Stimulated activated naive CD8-positive, alpha-beta T cell treated with anti-CD3 and anti-CD28 coated beads, Interleukin-15, amount 100 ng/mL, for 72 hours (primary cell): ENCODE results near the gene PSMD6.

Experiments used
- ATAC-seq: fragments of 150-1000 bp; cut with Tn5 transposase; 2 replicates; pipeline ENCODE4 v1.10.0; 2021; ENCODE audit warnings: mild to moderate bottlenecking, moderate library complexity
- DNase-seq, 2 donors: peaks; one replicate each; pipeline ENCODE4 v3.0.0; 2021 to 2022
- H3K27ac Mint-ChIP-seq, 2 donors: one replicate each; pipeline ENCODE4 v1.8.0; 2022; ENCODE audit warnings: mild to moderate bottlenecking in 2 of 2, mixed read lengths in 2 of 2, moderate library complexity in 2 of 2
- H3K27me3 Mint-ChIP-seq: one replicate; pipeline ENCODE4 v1.8.0; 2022; ENCODE audit warnings: mixed read lengths
- H3K4me1 Mint-ChIP-seq: one replicate; pipeline ENCODE4 v1.8.0; 2022; ENCODE audit warnings: mild to moderate bottlenecking, mixed read lengths
- H3K4me3 Mint-ChIP-seq, 2 donors: one replicate each; pipeline ENCODE4 v1.8.0; 2022; ENCODE audit warnings: mild to moderate bottlenecking in 2 of 2, mixed read lengths in 2 of 2, moderate library complexity in 1 of 2
- H3K9me3 Mint-ChIP-seq, 2 donors: one replicate each; pipeline ENCODE4 v1.8.0; 2022; ENCODE audit warnings: mixed read lengths in 2 of 2

Gene PSMD6

DNA sequence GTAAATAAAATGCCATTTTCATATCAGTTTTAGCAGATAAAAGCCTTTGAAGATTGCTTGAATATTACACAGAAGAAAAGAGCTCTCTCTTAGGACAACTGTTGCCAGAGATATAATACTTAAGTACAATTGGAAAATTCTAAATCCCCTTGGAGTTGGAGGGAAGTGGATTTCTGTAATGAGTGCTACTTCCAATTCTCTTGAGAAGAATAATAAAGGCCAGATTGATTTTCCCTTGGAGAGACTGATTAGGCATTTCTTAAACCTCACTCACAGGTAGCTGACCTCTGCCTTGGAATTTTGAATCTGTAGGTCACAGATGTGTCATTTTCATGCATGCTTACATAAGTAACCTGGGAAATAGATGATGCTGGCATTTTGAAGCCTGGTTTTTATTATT is 29.8 kb upstream of the PSMD6 start:
- DNase-seq = no peak
- Mint-ChIP-seq H3K9me3 (no peaks in the 10 kb centered on the region), H3K4me3 (no peak overlapping the region), H3K4me1 (peaks cover 10% of the 10 kb centered on the region), H3K27me3 (peaks cover 41% of the 10 kb centered on the region), H3K27ac (no peak overlapping the region)
- no peak for ATAC-seq

DNA sequence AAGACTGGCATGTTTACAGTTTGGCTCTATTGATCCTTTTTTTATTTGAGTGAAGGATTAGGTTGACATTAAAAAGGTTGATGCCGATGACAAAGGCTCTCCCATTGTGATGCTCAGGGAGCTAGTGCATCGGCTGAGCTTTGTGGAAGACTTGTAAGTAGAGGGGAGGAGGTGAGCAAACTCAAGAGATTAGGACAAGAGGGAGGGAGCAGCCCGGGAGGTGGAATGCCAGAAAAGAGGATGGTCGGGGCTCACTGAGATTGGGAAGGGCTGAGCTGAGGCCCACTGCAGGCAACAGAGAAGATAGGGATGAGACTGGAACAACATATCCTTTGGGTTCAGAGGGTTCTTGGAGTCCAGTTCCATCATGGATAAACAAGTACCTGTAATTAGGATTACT is 26.5 kb upstream of the PSMD6 start:
- no peak for ATAC-seq
- peaks cover 11% of the 10 kb centered on the region for H3K4me1 Mint-ChIP-seq
- H3K27me3 Mint-ChIP-seq = peaks cover 33% of the 10 kb centered on the region
- no peak overlapping the region for H3K4me3 Mint-ChIP-seq
- DNase-seq = no peak
- no peak overlapping the region for H3K27ac Mint-ChIP-seq
- H3K9me3 Mint-ChIP-seq = no peaks in the 10 kb centered on the region

DNA sequence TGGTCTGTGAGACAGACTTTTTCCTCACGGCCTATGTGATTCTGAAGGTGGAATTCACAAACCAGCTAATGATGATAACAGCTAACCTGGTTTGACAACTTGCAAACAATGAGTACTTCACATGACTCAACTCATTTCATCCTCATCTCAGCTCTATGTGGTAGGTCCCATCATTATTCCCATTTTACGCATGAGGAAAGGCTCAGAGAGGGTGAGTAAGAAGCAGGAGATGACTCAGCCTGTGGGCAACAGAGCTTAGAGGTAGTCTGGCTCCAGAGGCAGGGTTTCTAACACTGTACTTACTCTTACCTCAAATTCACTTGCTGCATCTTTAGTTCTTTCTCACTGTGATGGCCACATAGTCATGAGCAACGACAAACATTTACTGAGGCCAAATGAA is 25.8 kb upstream of the PSMD6 start:
- DNase-seq (no peak), ATAC-seq (peak; percentile 65)
- Mint-ChIP-seq H3K4me3 (no peak overlapping the region), H3K27me3 (peaks cover 37% of the 10 kb centered on the region), H3K4me1 (peaks cover 11% of the 10 kb centered on the region), H3K27ac (no peak overlapping the region), H3K9me3 (no peaks in the 10 kb centered on the region)

DNA sequence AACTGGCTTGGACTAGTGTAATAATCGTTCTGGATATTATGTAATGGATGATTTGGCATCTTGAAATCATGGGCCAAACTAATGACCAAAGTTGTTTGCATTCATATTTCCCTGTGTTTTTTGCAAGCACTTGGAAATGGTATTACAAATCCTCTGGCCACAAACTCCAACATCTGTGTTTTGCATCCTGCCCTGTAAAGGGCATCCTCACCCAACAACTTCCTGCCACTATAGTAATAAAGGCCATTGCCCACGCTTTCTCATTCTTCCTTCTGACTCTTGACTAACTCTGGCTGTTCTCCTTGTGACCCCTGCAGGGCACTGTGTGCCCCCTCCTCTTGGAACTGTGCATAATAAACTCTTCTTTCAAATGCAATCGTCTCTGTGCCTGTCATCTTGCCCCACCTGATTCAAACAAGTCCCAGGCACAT is 25.4 kb upstream of the PSMD6 start:
- H3K27me3 Mint-ChIP-seq = peaks cover 42% of the 10 kb centered on the region
- DNase-seq = peak in 1 of 2 donors; percentile 18
- peak; percentile 82 for ATAC-seq

DNA sequence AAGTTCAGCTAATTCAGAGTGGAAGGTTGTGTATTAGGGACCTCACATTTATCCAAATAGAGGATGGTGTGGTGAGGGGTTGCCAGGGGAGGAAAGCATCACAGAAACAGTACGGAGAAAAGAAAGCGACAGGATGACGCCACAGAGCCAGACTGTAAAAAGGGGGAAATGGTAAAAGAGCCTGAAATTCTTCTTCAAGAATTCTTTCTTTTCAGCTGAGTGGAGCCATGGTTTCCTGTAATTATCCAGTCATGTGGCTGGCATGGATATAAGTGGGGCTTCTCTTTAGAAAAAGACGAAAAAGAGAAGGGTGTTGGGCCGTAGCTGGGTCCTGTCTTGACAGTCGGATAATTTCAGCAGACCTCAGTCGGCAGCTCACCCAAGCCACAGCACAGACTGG is 24.5 kb upstream of the PSMD6 start:
- no peak overlapping the region for H3K4me3 Mint-ChIP-seq
- H3K27ac Mint-ChIP-seq = no peak overlapping the region
- DNase-seq (no peak), ATAC-seq (no peak)
- no peaks in the 10 kb centered on the region for H3K9me3 Mint-ChIP-seq
- H3K27me3 Mint-ChIP-seq = peaks cover 44% of the 10 kb centered on the region
- H3K4me1 Mint-ChIP-seq = peaks cover 11% of the 10 kb centered on the region

More for the DNA sequence above, 25.4 kb upstream of the PSMD6 start:
- Mint-ChIP-seq H3K4me3 (no peak overlapping the region), H3K9me3 (no peaks in the 10 kb centered on the region), H3K4me1 (peaks cover 11% of the 10 kb centered on the region), H3K27ac (no peak overlapping the region)

DNA sequence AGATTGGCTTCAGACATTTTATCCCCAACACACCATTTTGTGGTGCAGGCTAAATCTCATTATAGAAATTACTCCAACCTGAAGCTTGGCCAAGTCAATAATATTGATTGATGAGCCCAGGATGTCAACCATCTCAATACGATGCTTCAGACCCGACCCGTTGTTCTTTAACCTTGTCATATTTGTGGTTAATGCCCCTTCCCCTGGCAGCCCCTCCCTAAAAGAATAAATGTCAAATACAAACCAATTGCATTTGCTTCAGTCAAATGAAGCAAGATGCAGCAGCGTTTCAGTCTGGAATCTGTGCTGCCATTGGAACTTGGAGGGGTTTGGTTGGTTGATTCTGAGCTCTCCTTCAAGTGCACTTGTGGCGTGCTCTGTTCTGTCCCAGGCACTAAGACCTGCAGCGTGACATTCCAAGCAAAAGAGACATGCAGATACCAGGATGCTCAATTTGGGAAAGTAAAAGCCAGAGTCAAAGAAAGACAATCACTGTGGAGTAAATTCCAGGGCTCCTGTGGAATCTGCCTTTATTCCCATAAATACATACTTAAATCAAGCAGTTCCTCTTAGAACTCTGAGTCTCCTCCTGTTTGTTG is 23.8 kb upstream of the PSMD6 start:
- H3K9me3 Mint-ChIP-seq = no peaks in the 10 kb centered on the region
- DNase-seq (no peak), ATAC-seq (no peak)
- H3K4me1 Mint-ChIP-seq = peaks cover 11% of the 10 kb centered on the region
- peaks cover 46% of the 10 kb centered on the region for H3K27me3 Mint-ChIP-seq
- no peak overlapping the region for H3K27ac Mint-ChIP-seq
- no peak overlapping the region for H3K4me3 Mint-ChIP-seq

DNA sequence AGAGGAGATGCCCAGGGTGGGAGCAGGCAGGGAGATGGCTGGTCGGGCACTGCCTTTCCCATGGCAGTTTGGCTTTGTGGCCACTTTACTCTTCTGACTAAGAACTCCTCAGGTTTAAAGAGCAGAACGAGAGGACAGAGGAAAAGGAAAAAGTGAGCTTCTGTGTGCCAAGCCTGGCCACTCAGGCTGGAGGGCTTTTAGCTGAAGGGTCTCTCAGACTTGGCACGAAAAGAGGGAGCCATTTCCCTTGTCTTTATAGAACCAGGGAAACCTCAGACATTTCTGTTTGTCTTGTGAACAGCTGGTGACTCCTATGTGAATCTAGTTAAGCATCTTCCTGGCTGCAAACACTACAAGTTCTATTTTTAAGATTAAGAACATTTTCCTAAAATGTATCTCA is 23.3 kb upstream of the PSMD6 start:
- ATAC-seq (no peak), DNase-seq (no peak)
- no peaks in the 10 kb centered on the region for H3K9me3 Mint-ChIP-seq
- H3K4me1 Mint-ChIP-seq = peaks cover 11% of the 10 kb centered on the region
- H3K4me3 Mint-ChIP-seq = no peak overlapping the region
- peaks cover 51% of the 10 kb centered on the region for H3K27me3 Mint-ChIP-seq
- H3K27ac Mint-ChIP-seq = no peak overlapping the region

DNA sequence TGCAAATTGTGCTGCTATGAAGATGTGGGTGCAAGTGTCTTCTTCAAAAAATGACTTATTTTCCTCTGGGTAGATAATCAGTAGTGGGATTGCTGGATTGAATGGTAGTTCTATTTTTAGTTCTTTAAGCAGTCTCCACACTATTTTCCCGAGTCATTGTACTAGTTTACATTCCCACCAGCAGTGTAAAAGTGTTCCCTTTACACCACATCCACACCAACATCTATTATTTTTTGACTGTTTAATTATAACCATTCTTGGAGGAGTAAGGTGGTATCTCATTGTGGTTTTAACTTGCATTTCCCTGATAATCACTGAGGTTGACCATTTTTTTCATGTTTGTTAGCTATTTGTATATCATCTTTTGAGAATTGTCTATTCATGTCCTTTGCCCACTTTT is 19.7 kb upstream of the PSMD6 start:
- H3K27ac Mint-ChIP-seq = no peak overlapping the region
- DNase-seq = no peak
- peaks cover 41% of the 10 kb centered on the region for H3K27me3 Mint-ChIP-seq
- ATAC-seq = no peak
- H3K4me3 Mint-ChIP-seq = no peak overlapping the region
- no peaks in the 10 kb centered on the region for H3K4me1 Mint-ChIP-seq
- H3K9me3 Mint-ChIP-seq = no peaks in the 10 kb centered on the region

DNA sequence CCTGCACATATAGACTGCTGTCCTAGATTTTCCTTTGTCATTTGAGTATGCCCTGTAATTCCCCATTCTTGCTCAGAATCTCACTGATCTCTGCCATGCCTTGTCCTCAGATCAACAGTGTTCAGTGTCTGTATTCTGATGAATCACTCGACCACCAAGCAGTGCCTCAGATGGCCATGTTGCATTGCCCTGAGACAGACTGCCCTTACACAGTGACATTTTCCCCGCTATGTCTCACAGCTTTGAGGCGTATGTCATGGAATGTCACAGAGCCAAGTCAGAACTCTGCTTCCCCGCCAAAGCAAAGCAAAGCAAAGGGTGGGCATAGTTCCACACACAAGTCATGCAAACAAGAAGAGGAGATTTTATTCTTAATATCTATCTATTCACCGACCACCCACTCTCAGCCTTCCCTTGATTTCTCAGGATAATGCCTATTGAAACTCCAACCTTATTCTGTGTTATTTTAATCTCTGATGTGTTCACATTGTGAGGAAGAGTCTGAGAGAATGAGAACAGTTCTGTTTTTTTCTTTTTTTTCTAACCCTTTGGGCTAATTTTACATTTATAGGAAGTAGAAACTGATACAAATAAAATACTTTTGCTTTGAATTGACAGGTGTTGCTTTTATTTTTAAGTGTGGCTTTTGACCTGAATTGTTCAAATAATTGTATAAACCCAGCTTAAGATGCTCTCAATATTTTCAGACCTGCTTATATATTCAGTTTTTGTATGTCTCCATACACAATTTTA is 16.9 kb upstream of the PSMD6 start:
- Mint-ChIP-seq H3K27me3 (peaks cover 32% of the 10 kb centered on the region), H3K9me3 (no peaks in the 10 kb centered on the region), H3K27ac (no peak overlapping the region), H3K4me1 (no peaks in the 10 kb centered on the region), H3K4me3 (no peak overlapping the region)
- ATAC-seq (no peak), DNase-seq (no peak)

DNA sequence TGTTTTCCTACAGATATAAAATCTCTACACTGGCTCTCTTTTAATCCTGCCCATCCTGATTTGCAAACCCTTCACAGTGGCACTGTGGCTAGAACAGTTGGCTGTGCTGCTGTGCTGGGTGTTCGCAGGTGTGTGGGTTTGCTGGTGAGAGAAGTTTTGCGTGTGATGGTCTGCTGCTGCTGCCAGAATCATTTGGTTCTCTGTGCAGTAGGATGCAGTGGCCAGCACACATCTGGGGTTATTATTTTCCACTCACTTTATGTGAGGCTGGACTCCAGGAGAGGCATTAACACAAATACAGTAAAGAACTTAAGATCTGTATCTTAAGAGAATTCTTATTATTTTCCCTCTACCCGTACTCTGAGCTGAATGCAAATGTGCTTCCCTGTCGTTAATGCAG is 16.0 kb upstream of the PSMD6 start:
- no peak overlapping the region for H3K4me3 Mint-ChIP-seq
- no peak for ATAC-seq
- H3K9me3 Mint-ChIP-seq = peaks cover 0 to 2% of the 10 kb centered on the region in 2 donors
- peaks cover 29% of the 10 kb centered on the region for H3K27me3 Mint-ChIP-seq
- no peak for DNase-seq
- no peaks in the 10 kb centered on the region for H3K4me1 Mint-ChIP-seq
- H3K27ac Mint-ChIP-seq = no peak overlapping the region

DNA sequence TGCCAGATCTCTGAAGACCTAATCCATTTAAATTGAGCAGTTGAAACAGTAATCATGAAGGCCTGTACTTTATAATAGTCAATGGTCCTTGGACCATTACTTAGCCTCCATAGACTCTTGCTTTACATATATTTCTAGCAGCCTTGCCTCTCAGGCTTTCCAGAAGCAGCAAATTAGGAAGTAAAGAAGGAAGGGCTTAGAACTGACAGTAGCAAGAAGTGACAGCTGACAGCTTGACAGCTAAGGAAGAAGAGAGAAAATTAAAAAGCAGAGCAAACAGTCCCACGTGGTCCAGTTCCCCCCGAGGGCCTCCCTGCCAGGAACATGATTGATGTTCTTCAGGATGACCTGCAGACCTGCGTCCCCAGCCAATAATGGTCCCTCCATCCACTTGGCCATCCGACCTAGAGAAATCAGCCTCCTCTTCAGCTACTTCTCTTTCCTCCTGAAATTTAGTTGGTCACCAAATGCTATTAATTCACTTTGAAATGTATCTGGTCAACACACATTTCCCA is 15.0 kb upstream of the PSMD6 start:
- Mint-ChIP-seq H3K27me3 (peaks cover 20% of the 10 kb centered on the region), H3K9me3 (peaks cover 0 to 5% of the 10 kb centered on the region in 2 donors), H3K27ac (no peak overlapping the region), H3K4me3 (no peak overlapping the region), H3K4me1 (no peaks in the 10 kb centered on the region)
- DNase-seq (no peak), ATAC-seq (no peak)

DNA sequence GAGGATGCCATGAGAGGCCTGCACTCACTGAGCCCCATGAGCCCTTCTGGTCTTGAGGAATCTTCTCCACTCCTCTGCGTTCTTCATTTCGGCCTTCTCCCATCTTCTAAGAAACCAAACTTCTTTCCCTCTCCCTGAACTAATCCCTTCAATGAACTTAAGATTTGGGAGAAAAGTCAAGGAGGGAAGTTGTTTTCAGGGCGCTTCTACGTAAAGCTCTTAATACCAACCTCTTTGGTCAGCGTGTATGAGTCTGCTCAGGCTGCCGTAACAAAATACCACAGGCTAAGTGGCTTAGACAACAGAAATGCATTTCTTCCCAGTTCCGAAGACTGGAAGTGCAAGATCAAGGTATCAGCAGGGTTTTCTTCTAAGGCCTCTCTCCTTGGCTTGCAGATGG is 13.8 kb upstream of the PSMD6 start:
- Mint-ChIP-seq H3K27ac (no peak overlapping the region), H3K4me3 (no peak overlapping the region), H3K27me3 (peaks cover 22% of the 10 kb centered on the region), H3K4me1 (no peaks in the 10 kb centered on the region), H3K9me3 (peaks cover 0 to 5% of the 10 kb centered on the region in 2 donors)
- DNase-seq = no peak
- no peak for ATAC-seq

DNA sequence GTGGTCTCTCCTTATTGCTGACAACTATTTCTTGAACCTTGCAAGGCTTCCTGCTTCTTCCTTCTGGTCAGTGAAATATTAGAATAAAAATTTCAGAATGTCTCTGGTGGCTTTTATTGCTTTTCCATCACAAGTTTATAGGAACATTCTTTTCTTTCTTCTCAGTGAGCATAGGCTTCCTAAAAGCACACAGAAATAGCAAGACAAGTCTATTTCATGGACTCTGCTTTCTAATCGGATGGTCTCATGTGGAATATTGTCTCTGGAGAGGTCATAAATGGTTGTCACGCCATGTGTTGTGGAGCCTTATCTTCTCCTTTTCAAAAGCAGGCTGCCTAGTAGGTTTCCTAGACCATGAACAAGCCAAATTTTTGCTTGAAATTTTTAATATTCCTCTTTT is 9.8 kb upstream of the PSMD6 start:
- H3K27me3 Mint-ChIP-seq = peaks cover 40% of the 10 kb centered on the region
- H3K4me1 Mint-ChIP-seq = peaks cover 6% of the 10 kb centered on the region
- H3K27ac Mint-ChIP-seq = no peak overlapping the region
- ATAC-seq = no peak
- no peak for DNase-seq
- H3K4me3 Mint-ChIP-seq = no peak overlapping the region
- peaks cover 0 to 5% of the 10 kb centered on the region in 2 donors for H3K9me3 Mint-ChIP-seq

DNA sequence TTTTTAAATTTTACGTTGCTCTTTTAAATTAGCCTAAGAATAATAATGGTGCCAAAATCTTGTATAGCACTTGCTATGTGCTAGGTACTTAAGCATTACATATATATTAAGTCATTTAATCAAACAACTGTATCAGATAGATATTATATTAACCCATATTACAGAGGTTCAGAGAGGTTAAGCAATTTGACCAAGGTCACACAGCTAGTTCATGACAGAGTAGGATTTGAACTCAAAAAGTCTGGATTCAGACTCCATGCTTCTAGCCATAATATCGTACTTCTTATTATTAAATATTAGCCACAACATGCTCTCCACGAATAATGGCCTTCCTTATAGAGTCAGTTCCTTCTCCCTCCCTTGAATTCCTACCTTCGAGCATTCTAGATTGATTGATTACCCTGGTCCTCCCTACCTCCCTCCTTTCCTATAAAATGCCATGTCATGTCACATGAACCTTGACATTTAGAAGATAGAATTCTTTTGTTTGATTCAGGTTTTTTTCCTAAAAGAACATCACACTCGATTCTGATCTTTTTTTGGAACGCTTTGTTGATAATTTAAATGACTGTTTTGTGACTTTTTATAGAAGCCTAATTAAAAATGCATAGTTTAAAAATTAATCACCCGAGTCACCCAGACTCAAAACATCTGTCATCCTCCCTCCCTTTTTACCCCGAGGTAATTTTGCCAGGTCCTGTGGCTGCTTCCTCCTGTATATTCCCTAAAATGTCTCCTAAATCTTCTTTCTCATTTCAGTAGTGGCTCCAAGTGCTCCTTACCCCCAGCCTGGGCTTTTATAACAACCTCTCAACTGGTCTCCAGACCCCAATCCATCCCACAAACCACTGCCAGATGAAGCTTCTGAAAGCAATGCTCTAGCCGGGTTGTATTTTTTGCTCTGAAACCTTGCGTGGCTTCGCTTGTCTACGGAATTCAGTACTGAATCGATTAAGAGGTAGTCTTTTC is 8.5 kb upstream of the PSMD6 start:
- no peak for ATAC-seq
- DNase-seq = no peak
- peaks cover 0 to 5% of the 10 kb centered on the region in 2 donors for H3K9me3 Mint-ChIP-seq
- H3K27me3 Mint-ChIP-seq = peaks cover 46% of the 10 kb centered on the region
- peaks cover 6% of the 10 kb centered on the region for H3K4me1 Mint-ChIP-seq
- no peak overlapping the region for H3K27ac Mint-ChIP-seq
- H3K4me3 Mint-ChIP-seq = no peak overlapping the region

DNA sequence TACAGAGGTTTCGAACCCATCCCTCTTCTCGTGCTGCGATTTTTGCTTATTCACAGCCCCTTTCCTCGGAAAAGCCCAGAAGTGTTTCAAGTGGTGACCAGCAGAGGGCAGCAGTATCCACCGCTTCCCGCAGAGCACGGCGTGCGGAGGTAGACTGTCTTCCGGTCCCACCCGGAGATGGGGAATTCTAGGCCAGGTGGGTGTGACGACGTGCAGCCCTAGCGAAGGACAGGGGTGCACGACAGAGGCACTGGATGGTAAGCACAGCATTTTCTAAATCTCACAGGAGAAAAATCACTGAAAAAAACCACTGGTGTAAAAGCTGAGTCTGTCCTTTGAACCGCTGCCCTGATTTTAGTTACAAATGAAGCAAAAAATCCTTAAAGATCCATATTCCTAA is 7.4 kb upstream of the PSMD6 start:
- ATAC-seq (peak; percentile 99), DNase-seq (peak; percentile 70 to 78)
- peak overlapping the region in 1 of 2 donors; percentile 72 for H3K27ac Mint-ChIP-seq
- peaks cover 6% of the 10 kb centered on the region for H3K4me1 Mint-ChIP-seq
- H3K9me3 Mint-ChIP-seq = peaks cover 0 to 5% of the 10 kb centered on the region in 2 donors
- peaks cover 38% of the 10 kb centered on the region for H3K27me3 Mint-ChIP-seq
- peak overlapping the region; percentile 73 to 79 for H3K4me3 Mint-ChIP-seq
